NCI-H345 (cell line): ENCODE data around the gene P2RX2.
"Not testable (repeated sequence)": the region's sequence is repeated elsewhere in the genome, so short reads cannot be mapped to it uniquely, and the experiment has no call there.

Experiments used
- DNase-seq: peaks from one replicate; lab custom pipeline; 2025; lab: John Stamatoyannopoulos, UW

P2RX2 gene

DNA sequence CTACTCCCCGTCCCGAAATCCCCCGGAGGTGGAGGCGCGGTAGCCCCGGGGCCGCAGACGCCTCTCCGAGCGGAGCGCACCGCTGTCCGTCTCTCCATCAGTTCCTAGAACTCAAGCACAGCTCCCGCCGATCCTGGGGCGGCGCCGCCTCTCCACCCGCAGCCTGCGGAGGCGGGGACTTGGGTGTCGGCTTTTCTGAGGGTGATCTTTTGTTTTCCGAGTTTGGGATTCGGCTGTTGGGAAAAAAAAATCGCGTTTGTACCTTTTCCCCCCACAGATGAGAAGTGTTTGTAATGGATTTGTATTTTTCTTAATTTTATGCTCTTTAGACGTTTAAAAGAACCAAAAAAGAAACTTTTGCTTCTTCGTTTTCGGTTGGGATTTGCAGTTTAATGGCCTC is 34.8 kb upstream of the P2RX2 start:
- no peak for DNase-seq

DNA sequence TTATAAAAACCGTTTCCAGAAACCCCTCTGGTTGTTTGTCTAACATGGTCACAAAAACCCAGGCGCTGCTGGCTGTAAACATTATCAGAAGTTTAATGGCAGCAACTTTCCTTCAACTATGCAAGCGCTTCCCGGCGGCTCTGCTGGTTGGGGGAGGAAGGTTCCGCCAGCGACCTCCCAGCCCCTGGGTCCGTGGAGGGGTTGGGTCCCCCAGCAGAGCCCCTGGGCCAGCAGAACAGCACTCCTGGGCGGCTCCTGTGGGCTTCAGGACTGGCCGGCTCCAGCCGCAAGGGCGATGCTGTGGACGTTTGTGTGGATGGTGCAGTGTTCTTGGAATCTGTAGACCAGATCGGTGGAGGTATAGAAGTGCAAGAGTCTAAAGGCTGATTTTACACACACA is 34.1 kb upstream of the P2RX2 start:
- no peak for DNase-seq

DNA sequence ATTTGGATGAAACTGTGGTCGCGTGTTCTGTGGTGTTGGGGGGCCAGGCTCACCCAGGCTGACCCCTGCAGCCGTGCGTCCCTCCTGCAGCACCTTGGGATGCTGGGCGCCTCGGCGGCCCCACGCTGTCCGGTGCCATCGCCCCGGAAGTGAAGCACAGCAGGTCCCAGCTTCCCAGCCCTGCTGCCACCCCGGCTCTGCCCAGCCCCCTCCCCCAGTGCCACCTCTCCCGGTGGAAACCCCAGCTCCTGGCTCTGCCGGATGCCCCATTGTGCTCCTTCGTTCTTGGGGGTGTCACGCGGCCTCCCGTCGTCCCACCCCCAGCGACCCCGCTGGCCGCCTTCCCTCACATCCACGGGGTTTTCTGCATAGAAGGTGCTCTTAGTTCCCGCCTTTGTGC is 33.4 kb upstream of the P2RX2 start:
- no peak for DNase-seq

DNA sequence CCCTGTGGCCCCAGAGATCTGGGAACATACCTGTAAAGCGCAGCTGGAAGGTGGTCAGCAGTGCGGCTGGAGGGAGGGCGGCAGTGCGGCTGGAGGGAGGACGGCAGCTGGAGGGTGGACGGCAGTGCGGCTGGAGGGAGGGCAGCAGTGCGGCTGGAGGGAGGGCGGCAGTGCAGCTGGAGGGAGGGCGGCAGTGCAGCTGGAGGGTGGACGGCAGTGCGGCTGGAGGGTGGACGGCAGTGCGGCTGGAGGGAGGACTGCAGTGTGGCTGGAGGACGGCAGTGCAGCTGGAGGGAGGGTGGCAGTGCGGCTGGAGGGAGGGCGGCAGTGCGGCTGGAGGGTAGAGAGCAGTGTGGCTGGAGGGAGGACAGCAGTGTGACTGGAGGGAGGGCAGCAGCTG is 31.6 kb upstream of the P2RX2 start:
- DNase-seq, result no peak

DNA sequence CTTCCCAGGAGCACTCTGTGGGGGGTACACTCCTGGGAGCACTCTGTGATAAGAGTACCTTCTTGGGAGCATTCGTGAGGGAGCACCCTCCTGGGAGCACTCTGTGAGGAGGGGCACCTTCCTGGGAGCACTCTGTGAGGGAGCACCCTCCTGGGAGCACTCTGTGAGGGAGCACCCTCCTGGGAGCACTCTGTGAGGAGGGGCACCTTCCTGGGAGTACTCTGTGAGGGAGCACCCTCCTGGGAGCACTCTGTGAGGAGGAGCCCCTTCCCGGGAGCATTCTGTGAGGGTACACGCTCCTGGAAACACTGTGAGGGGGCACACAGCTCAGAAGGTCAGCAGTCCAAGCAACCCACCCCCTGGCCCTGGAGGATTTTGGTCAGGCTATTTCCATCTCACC is 30.8 kb upstream of the P2RX2 start:
- DNase-seq, result no peak

DNA sequence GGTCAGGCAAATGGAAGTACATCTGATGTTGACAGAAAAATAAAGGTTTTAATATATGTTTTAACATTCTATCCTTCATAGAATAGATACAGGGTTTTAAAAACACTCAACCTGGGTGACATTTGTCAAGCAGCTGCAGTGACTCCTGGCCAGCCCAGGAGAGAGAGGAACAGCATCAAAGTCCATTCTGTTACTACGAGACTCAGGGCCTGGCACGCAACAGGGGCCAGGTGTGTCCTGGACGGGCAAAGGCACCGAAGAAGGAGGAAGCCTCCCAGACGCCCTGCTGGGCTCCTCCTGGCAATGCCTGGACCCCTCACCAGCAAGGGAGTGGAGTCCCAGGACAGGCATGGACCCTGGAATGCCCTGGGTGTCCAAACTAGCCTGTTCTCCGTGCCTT is 30.3 kb upstream of the P2RX2 start:
- DNase-seq, result no peak

DNA sequence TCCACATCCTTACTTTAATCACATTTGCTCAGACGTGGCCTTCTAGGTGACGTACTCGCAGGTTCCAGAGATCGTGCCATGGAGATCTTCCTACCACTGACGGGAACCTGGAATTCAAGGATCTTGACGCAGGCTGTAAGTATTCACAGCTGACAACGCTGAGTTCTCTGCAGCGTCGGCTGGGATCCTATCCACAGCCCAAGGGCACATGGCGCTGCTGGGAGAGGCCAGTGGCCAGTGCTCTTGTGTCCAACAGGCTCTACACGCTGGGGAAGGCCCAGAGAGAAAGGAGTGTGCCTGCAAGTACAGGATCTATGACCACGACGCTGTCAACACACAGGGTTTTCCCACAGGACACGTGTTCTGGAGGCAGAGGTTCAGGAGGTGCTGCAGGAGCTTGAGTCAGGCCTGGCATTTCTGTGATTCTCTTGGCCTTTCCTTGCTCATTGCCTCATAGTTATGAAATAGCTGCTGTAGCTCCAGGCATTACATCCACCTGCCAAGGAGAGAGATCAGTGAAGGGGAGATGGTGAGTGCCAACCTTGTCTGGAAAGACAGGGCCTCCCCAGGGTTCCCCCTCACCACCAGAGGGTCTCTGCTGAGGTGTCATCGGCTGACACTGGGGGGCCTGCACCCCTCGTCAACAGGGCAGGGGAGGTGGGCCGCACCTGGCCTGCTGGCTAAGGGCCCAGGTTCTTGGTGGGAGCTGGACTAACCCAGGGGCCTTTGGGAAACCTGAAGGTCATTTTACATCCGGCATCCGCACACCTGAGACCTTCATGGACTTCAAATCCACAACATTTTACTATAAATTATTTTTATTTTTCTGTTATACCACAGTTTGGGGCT is 29.5 kb upstream of the P2RX2 start:
- DNase-seq, result no peak

DNA sequence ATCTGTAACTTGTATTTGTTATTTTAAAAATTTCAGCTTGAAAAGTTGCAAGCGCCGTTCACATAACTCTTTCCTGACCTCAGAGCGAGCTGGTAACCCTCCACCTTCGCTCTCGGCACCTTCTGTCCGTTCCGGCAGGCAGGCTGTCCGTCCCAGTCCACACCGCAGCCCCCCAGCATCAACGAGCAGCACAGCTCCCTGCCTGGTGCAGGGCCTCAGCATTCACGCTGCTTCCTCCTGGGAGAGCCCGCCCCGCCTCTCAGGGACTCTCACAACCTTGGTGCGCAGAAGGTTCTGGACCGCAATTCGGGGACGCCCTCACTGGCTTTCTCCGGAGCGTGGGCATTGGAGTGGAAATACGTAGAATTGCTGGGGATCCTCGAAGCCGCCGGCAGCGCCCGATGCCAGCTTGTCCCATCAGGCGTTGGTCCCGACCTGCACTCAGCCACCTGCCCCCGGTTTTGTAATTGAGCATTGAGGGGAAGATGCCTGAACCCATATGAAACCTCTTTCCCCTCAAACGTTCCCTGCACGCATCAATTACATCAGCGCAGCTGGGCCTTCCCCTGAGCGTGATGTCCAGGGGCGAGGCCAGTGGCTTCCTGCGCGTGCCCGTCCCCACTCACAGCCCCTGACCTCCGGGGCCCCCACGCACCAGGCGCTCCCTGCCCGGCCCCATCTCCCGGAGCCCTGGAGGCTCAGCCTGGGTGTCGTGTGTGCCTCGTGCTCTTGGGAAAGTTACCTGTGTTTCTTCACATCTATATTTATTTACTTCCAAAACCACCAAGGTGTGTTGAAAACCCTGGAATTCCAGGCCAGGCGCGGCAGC is 27.3 kb upstream of the P2RX2 start:
- DNase-seq, result no peak

DNA sequence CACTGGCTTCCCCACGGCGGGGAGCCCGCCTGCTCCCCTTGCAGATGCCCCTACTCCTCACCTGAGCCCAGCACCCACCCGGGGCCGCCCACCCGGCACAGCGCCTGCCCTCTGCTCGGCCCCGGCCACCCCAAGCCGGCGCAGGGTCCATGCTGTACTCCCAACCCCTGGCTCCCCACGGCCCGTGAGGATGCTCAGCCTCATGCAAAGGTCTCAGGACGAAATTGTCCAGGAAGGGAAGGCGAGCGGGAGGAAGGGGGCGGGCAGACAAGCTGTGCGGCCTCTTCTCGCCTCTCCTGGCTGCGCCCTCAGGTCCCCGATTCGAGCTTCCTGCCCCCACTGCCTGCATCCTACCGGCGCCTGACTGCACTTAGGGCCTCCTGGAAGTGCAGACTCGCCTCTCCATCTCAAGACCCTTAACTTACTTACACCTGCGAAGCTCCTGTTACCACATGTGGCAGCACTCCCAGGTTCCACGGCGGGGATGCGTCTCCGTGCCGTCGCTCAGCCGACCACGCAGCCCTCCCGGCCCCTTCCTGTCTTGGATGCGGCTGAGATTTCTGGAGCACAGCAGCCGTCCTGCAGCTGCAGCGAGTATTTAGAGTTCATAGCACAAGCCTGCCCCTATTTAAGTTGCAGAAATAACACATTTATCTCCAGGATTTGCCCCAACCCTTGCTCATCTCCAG is 26.1 kb upstream of the P2RX2 start:
- no peak for DNase-seq

DNA sequence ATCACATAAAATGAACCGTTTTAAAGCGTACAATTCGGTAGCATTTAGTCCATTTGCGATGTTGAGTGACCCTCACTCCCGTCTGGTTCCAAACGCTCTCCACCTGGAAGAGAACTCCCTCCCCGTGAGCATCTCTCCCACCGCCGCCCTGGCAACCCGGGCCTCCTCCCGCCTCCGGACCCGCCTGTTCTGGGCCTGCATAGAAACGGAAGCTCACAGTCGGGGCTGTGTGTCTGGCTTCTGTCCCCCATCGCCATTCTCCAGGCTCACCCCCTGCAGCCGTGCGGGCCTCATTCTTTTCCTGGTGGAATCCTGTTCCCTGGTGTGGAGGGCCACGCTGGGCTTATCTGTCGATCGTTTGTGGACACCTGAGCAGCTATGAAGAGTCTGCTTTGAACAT is 25.5 kb upstream of the P2RX2 start:
- no peak for DNase-seq

DNA sequence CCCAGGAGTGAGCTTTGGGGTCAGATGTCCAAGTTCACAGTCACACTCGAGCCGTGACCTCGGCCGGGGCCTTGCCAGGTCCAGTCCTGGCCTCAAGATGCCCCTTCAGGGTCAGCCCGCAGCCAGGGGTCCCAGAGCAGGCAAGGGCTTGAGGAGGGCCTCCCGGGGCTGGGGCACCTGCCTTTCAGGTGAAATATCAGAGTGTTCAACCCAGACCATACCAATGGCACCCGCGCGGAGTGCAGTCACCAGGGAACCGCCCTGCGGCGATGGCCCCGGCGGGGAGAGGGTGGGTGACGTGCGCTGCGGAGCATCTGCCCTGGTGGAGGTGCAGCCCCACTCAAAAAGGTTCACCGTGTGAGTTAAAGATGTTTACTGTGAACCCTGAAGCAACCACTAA is 25.1 kb upstream of the P2RX2 start:
- DNase-seq, result peak; percentile 41

DNA sequence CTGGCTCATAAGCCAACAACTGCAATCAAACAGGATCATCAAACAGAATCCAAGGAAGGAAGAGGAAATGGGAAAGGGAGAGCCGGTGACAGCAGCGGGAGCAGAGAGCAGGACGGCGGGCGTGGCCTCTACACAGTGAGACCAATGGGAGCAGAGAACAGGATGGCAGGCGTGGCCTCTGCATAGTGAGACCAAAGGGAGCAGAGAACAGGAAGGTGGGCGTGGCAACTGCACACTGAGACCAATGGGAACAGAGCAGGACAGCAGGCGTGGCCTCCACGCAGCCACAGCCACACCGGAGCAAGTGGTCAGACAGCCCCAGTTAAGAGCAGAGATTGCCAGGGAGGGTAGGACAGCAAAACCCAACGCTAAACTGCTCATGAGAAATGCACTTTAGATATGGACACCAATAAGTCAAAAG is 24.6 kb upstream of the P2RX2 start:
- peak; percentile 91 for DNase-seq

DNA sequence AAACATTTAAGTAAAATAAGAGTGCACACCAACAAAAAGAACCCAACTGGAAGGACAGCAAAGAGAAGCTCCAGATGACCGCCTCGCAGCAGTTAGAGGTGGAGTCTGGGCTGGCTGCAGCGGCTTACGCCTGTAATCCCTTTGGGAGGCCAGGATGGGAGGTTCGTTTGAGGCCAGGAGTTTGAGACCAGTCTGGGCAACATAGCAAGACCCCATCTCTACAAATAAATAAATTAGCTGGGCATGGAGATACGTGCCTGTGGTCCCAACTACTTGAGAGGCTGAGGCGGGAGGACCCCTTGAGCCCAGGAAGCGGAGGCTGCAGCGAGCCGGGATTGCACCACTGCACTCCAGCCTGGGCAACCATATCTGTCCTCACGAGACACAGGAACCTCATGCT is 23.4 kb upstream of the P2RX2 start:
- DNase-seq, result no peak

DNA sequence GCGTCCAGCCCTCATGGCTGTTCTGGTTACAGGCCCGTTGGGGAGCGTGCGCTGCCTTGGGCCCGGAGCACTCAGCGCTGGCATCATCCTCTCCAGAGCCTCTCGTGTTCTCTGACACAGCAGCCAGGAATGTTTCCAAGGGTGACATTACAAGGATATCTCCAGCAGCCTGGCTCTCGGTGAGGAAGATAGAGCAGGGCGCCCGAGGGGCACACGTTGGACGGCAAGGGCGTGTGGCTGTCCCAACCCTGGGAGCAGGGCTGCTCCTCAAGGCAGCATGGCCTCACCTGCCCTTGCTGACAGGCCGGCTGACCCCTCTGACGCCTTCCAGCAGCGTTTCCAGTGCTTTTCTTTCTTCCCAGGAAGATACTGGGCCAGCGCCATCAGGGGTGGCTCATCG is 22.6 kb upstream of the P2RX2 start:
- DNase-seq, result no peak

DNA sequence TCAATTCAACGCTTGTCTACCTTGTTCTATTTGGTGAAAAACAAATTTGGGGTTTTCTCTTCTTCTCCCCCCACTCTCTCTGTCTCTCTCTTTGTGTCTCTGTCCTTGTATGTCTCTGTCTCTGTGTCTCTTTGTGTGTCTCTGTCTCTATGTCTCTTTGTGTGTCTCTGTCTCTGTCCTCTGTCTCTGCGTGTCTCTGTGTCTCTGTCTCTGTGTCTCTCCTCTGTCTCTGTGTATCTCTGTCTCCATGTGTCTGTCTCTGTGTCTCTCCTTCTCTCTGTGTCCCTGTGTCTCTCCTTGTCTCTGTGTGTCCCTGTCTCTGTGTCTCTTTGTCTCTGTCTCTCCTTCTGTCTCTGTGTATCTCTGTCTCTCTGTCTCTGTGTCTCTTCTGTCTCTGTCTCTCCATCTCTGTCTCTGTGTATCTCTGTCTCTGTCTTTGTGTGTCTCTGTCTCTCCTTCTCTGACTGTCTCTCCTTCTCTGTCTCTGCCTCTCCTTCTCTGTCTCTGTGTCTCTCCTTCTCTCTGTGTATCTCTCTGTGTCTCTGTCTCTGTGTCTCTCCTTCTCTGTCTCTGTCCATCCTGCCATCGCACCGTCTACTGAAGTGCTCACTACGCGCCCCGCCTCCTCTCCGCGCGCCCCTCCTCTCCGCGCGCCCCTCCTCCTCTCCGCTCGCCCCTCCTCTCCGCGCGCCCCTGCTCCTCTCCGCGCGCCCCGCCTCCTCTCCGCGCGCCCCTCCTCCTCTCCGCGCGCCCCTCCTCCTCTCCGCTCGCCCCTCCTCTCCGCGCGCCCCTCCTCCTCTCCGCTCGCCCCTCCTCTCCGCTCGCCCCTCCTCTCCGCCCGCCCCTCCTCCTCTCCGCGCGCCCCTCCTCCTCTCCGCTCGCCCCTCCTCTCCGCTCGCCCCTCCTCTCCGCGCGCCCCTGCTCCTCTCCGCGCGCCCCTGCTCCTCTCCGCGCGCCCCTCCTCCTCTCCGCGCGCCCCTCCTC is 21.0 kb upstream of the P2RX2 start:
- peak; percentile 65 for DNase-seq

DNA sequence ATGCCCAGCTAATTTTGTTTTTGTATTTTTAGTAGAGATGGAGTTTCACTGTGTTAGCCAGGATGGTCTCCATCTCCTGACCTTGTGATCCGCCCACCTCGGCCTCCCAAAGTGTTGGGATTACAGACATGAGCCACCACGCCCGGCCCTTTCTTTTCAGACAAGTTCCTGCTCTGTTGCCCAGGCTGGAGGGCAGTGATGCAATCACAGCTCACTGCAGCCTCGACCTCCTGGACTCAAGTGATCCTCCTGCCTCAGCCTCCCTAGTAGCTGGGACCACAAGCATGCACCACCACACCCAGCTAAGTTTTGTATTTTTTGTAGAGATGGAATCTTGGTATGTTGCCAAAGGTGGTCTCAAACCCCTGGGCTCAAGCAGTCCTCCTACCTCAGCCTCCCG is 19.1 kb upstream of the P2RX2 start:
- DNase-seq, result not testable (repeated sequence)

DNA sequence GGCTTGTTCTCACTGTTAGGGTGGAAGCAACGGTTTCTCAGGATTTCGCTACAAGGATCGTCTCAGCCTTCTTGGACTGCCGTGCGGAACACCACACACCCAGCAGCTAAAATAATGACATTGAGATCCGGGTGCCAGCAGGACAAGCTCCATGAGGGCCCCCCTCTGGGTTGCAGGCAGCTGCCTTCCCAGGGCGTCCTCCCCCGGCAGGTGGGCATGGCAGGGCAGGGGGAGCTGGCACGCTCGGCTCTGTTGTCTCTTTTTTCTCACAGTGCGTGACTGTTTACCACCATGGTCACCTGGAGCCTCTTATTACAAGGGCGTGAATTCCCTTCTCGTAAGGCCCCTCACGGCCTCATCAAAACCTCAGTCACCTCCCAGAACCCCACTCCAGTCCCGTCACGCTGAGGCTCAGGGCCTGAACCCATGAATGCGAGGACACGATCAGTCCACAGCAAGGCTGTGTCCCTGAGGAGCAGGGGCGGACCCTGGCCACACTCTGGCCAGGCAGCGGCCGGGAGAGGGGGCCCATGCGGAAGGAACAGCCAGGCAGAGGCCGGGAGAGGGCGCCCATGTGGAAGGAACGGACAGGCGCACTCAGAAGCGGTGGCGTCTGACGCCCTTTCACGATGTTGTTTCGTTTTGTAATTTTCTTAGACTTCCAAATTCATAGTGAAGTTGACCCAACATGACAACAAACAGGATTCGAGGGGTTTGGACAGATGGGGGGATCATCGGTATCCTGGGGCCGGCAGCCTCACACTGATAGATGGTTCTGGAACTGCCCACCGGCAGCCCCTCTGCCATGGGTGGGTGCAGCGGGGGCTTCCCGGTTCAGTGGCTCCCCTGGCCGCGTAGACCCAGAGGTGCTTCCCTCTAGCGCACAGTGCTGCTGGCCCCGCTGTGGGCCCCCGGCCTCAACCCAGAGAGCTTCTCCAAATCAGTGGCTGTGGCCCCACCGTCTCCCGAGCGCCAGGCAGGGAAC is 18.2 kb upstream of the P2RX2 start:
- DNase-seq, result peak; percentile 96

DNA sequence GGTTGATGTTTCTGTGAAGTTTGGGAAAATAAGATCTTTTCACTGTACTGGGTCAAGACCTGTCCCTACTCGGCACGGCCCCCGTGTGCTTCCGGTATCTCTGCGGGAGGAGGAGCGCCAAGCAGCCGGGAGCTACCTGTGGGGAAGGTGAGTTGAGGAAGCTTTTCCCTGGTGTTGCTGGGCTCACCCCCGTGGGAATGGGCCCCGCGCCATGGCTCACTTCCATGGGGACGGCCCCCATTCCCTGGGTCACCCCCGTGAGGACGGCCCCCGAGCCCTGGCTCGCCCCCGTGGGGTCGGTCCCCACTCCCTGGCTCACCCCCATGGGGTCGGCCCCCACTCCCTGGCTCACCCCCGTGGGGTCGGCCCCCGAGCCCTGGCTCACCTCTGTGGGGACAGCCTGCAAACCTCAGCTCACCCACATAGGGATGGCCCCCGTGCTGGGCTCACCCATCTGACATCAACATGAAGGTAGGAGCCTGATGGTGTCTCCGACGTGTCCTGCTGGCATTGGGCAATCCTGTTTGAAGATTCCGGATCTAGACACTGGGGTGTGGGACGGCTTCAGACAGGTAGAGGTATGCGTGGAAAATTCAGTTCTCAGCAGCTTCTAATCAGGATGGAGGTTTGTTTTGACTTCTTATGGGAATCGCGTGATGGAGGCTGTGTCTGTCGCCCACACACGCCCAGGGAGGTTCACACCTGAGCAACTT is 17.2 kb upstream of the P2RX2 start:
- no peak for DNase-seq

DNA sequence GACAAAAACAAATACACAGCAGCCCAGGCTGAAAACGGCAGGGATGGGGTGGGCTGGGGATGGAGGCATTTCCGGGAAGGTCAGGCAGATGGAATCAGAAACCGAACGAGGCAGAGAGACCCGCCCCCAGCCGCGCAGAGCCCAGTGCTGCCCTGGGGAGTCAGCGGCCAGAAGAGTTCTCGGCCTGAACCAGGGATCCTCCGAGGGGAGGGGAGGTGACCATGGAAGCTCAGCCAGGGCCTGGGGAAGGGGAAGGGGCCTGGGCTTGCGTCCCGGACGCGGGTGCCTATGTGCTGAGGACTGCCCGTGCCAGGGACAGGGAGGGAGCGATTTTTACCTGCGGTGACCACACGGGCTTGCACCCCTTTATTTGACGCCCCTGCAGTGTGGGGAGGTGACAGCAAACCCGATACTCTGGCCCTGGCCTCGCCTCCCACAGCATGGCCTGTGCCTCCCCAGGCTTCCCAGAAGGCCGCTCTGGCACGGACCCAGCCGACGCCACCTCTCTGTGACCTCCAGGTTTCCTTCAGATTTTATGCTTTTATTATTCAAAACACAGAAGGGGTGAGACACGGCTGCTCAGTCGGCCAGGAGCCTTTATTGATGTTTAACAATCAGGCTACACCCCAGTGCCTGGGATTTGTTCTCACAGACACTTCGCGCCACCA is 15.9 kb upstream of the P2RX2 start:
- peak; percentile 28 for DNase-seq
